OCI-LY3 (cell line): ENCODE measurements around the gene PPARG.
A peak's percentile ranks its signal among the peaks of the same experiment; 100 is the strongest.

Experiments used
- H2AFZ ChIP-seq: fragments of 200-600, 300-600 bp; shearing (Covaris generic); 2 replicates; pipeline ENCODE4 v1.6.0; 2014; ENCODE audit warnings: antibody characterized with exemption, low read depth, low read length
- H3K27ac ChIP-seq: fragments of 200-600, 300-600 bp; sonication (generic); 2 replicates; pipeline ENCODE4 v1.5.1; 2014; ENCODE audit warnings: mild to moderate bottlenecking, low read length, moderate library complexity, mixed read lengths
- H3K27me3 ChIP-seq: fragments of 200-600, 300-600 bp; sonication (generic); 2 replicates; pipeline ENCODE4 v1.6.1; 2014; ENCODE audit warnings: low read depth, low read length, mixed read lengths
- H3K36me3 ChIP-seq: fragments of 200-600, 300-600 bp; sonication (generic); replicated peaks from 2 replicates; pipeline ENCODE3; 2014; ENCODE audit warnings: low read depth, low read length, mixed read lengths
- H3K4me1 ChIP-seq: fragments of 300-600, 200-600 bp; sonication (generic); 2 replicates; pipeline ENCODE4 v1.6.1; 2014; ENCODE audit warnings: low read length, mixed read lengths
- H3K4me2 ChIP-seq: fragments of 200-600, 300-600 bp; sonication (generic); 2 replicates; pipeline ENCODE4 v1.6.1; 2014; ENCODE audit warnings: low read length, mixed read lengths
- H3K4me3 ChIP-seq: fragments of 300-600, 200-600 bp; sonication (generic); 2 replicates; pipeline ENCODE4 v1.5.1; 2014; ENCODE audit warnings: antibody characterized with exemption, mild to moderate bottlenecking, low read length, moderate library complexity
- H3K79me2 ChIP-seq: fragments of 300-600, 200-600 bp; shearing (Covaris generic); 2 replicates; pipeline ENCODE4 v1.6.1; 2014; ENCODE audit warnings: mild to moderate bottlenecking, low read length, mixed read lengths
- H3K9ac ChIP-seq: fragments of 300-600, 200-600 bp; shearing (Covaris generic); 2 replicates; pipeline ENCODE4 v1.6.0; 2014; ENCODE audit warnings: mild to moderate bottlenecking, low read length, moderate library complexity
- H3K9me3 ChIP-seq: fragments of 200-600, 300-600 bp; shearing (Covaris generic); 2 replicates; pipeline ENCODE4 v1.6.1; 2014; ENCODE audit warnings: low read length, mixed read lengths; ENCODE audit not compliant: insufficient read depth
- H4K20me1 ChIP-seq: fragments of 200-600, 300-600 bp; sonication (generic); 2 replicates; pipeline ENCODE4 v1.6.1; 2016; ENCODE audit warnings: low read length, mixed read lengths; ENCODE audit not compliant: insufficient read depth
- CTCF ChIP-seq: fragments of 200-600, 300-600 bp; sonication (generic); IDR thresholded peaks from 2 replicates; pipeline ENCODE4 v1.5.1; 2014; ENCODE audit warnings: antibody characterized with exemption, low read length, low read depth
- EZH2phosphoT487 ChIP-seq: fragments of 200-600 bp; shearing (Covaris generic); IDR thresholded peaks from 2 replicates; pipeline ENCODE4 v1.6.1; 2018; ENCODE audit warnings: antibody characterized with exemption, mixed run types, low read depth

The PPARG gene

GRCh38 chr3:12318758-12319621 lies 30.1 kb downstream of the PPARG start:
- Histone ChIP-seq H2AFZ (no peak overlapping the region), H4K20me1 (no peaks in the 10 kb centered on the region), H3K4me1 (peaks cover 25% of the 10 kb centered on the region), H3K9ac (no peak overlapping the region), H3K79me2 (no peaks in the 10 kb centered on the region), H3K36me3 (no peaks in the 10 kb centered on the region), H3K4me2 (no peak overlapping the region), H3K9me3 (no peaks in the 10 kb centered on the region), H3K27ac (no peak overlapping the region), H3K4me3 (no peak overlapping the region), H3K27me3 (peaks cover 9% of the 10 kb centered on the region)
- no peak for TF ChIP-seq CTCF
- no peak for TF ChIP-seq EZH2phosphoT487

GRCh38 chr3:12321015-12321414 lies 32.1 kb downstream of the PPARG start:
- H3K27ac ChIP-seq = no peak overlapping the region

GRCh38 chr3:12323237-12323636 lies 34.4 kb downstream of the PPARG start:
- Histone ChIP-seq H3K79me2 (no peaks in the 10 kb centered on the region), H3K9ac (no peak overlapping the region), H3K9me3 (no peaks in the 10 kb centered on the region), H3K27ac (no peak overlapping the region), H3K4me3 (no peak overlapping the region), H3K36me3 (no peaks in the 10 kb centered on the region), H3K4me2 (no peak overlapping the region), H3K4me1 (peaks cover 14% of the 10 kb centered on the region), H3K27me3 (no peaks in the 10 kb centered on the region; the same call in 1 of the 2 replicates), H4K20me1 (no peaks in the 10 kb centered on the region), H2AFZ (no peak overlapping the region)
- TF ChIP-seq EZH2phosphoT487 (no peak), CTCF (no peak)

More at GRCh38 chr3:12321015-12321414, 32.1 kb downstream of the PPARG start:
- H3K9ac ChIP-seq = no peak overlapping the region
- no peak overlapping the region for H3K4me3 ChIP-seq
- peaks cover 23% of the 10 kb centered on the region for H3K4me1 ChIP-seq
- H3K36me3 ChIP-seq = no peaks in the 10 kb centered on the region
- no peaks in the 10 kb centered on the region for H3K9me3 ChIP-seq
- no peaks in the 10 kb centered on the region for H4K20me1 ChIP-seq
- H2AFZ ChIP-seq = no peak overlapping the region
- H3K4me2 ChIP-seq = no peak overlapping the region
- TF ChIP-seq CTCF (no peak), EZH2phosphoT487 (no peak)
- no peaks in the 10 kb centered on the region for H3K79me2 ChIP-seq
- no peaks in the 10 kb centered on the region; the same call in 1 of the 2 replicates for H3K27me3 ChIP-seq

- H3K9ac ChIP-seq = no peak overlapping the region
These were observed 37.0 kb downstream of the PPARG start for GRCh38 chr3:12325586-12326515.

More at GRCh38 chr3:12325586-12326515, 37.0 kb downstream of the PPARG start:
- peak overlapping the region; percentile 21; the same call in 1 of the 2 replicates for H3K4me2 ChIP-seq
- H3K79me2 ChIP-seq = no peaks in the 10 kb centered on the region
- no peak overlapping the region for H2AFZ ChIP-seq
- no peak overlapping the region for H3K27ac ChIP-seq
- no peaks in the 10 kb centered on the region; the same call in 1 of the 2 replicates for H3K27me3 ChIP-seq
- H3K9me3 ChIP-seq = no peaks in the 10 kb centered on the region
- H4K20me1 ChIP-seq = no peaks in the 10 kb centered on the region
- TF ChIP-seq EZH2phosphoT487 (no peak), CTCF (no peak)
- H3K4me3 ChIP-seq = no peak overlapping the region
- H3K4me1 ChIP-seq = peaks cover 22% of the 10 kb centered on the region
- no peaks in the 10 kb centered on the region for H3K36me3 ChIP-seq
